ENCODE measurements around the gene KIR2DL3. TPM values are rescaled to one million over a fixed set of nuclear protein-coding genes. Genes with fewer than 3 reads are reported as not detected.
"Not testable (repeated sequence)": the region's sequence is repeated elsewhere in the genome, so short reads cannot be mapped to it uniquely, and the experiment has no call there.

Gene KIR2DL3
- total and polyA plus RNA-seq, 2 experiments from 2014 or later = not detected

GRCh38 chr19:54704928-54705327 lies 33.4 kb upstream of the KIR2DL3 start:
- no peak for TF ChIP-seq CTCF (IDR thresholded peaks at IDR 0.05; ENCODE audit: low read depth, low read length)
- Histone ChIP-seq H3K27me3 (no peaks in the 10 kb centered on the region), H3K9me3 (ENCODE audit: low read depth) (no peaks in the 10 kb centered on the region), H3K4me3 (no peak overlapping the region), H3K36me3 (no peaks in the 10 kb centered on the region), H3K4me1 (ENCODE audit: low read depth) (no peaks in the 10 kb centered on the region), H3K27ac (no peak overlapping the region)
- DNase-seq (ENCODE audit: low read depth in 1 of 2, low spot score in 1 of 2) = no peak

- H3K9me3 ChIP-seq (ENCODE audit: low read depth) = no peaks in the 10 kb centered on the region
- no peaks in the 10 kb centered on the region for H3K27me3 ChIP-seq
- no peaks in the 10 kb centered on the region for H3K36me3 ChIP-seq
- H3K27ac ChIP-seq = no peak overlapping the region
- H3K4me3 ChIP-seq = no peak overlapping the region
- no peaks in the 10 kb centered on the region for H3K4me1 ChIP-seq (ENCODE audit: low read depth)
- DNase-seq (ENCODE audit: low read depth in 1 of 2, low spot score in 1 of 2) = no peak
- TF ChIP-seq CTCF (IDR thresholded peaks at IDR 0.05; ENCODE audit: low read depth, low read length) = no peak
Observed at GRCh38 chr19:54707962-54708361, 30.4 kb upstream of the KIR2DL3 start.

GRCh38 chr19:54708781-54709180 lies 29.5 kb upstream of the KIR2DL3 start:
- no peak overlapping the region for H3K27ac ChIP-seq
- H3K27me3 ChIP-seq = no peaks in the 10 kb centered on the region
- H3K4me3 ChIP-seq = no peak overlapping the region
- TF ChIP-seq CTCF (IDR thresholded peaks at IDR 0.05; ENCODE audit: low read depth, low read length) = no peak
- no peak for DNase-seq (ENCODE audit: low read depth in 1 of 2, low spot score in 1 of 2)
- H3K4me1 ChIP-seq (ENCODE audit: low read depth) = no peaks in the 10 kb centered on the region
- H3K36me3 ChIP-seq = no peaks in the 10 kb centered on the region
- no peaks in the 10 kb centered on the region for H3K9me3 ChIP-seq (ENCODE audit: low read depth)

GRCh38 chr19:54709212-54709948 lies 28.9 kb upstream of the KIR2DL3 start:
- Histone ChIP-seq H3K4me3 (no peak overlapping the region), H3K4me1 (ENCODE audit: low read depth) (no peaks in the 10 kb centered on the region), H3K9me3 (ENCODE audit: low read depth) (no peaks in the 10 kb centered on the region), H3K27me3 (no peaks in the 10 kb centered on the region), H3K36me3 (no peaks in the 10 kb centered on the region), H3K27ac (no peak overlapping the region)
- no peak for TF ChIP-seq CTCF (IDR thresholded peaks at IDR 0.05; ENCODE audit: low read depth, low read length)
- DNase-seq (ENCODE audit: low read depth in 1 of 2, low spot score in 1 of 2) = no peak

- H3K4me1 ChIP-seq (ENCODE audit: low read depth); H3K4me3 ChIP-seq; H3K27me3 ChIP-seq; H3K9me3 ChIP-seq (ENCODE audit: low read depth); H3K27ac ChIP-seq; H3K36me3 ChIP-seq; DNase-seq (ENCODE audit: low read depth in 1 of 2, low spot score in 1 of 2): not testable (repeated sequence)
Observed at GRCh38 chr19:54709956-54710355, 28.4 kb upstream of the KIR2DL3 start.

- Histone ChIP-seq H3K27me3 (no peaks in the 10 kb centered on the region), H3K9me3 (ENCODE audit: low read depth) (no peaks in the 10 kb centered on the region), H3K36me3 (no peaks in the 10 kb centered on the region), H3K27ac (no peak within 1 kb of the TSS), H3K4me1 (ENCODE audit: low read depth) (no peaks in the 10 kb centered on the region), H3K4me3 (no peak within 1 kb of the TSS)
- TF ChIP-seq CTCF (IDR thresholded peaks at IDR 0.05; ENCODE audit: low read depth, low read length) = no peak
- no peak for DNase-seq (ENCODE audit: low read depth in 1 of 2, low spot score in 1 of 2)
Observed at GRCh38 chr19:54724142-54724541, 14.2 kb upstream of the KIR2DL3 start, which contains the start of gene KIR3DL3. Gene KIR3DL3, plus strand, starts transcription at chr19:54724442. Its CDS starts 55 bp downstream, at chr19:54724497.
